H1 (cell line): Measurements from ENCODE around the gene SOX13. TPM values are rescaled to one million over a fixed set of nuclear protein-coding genes. Genes with fewer than 3 reads are reported as not detected.

Experiments used
- ATF2 ChIP-seq: IDR thresholded peaks from 2 replicates; pipeline ENCODE4 v1.6.1; 2012; ENCODE audit warnings: low read length, inconsistent platforms
- CHD7 ChIP-seq: fragments of 300-600 bp; sonication (generic); IDR thresholded peaks from 2 replicates; pipeline ENCODE4 v1.7.1; 2012; ENCODE audit warnings: low read length, moderate library complexity, mild to moderate bottlenecking, inconsistent platforms; ENCODE audit not compliant: insufficient replicate concordance
- GTF2F1 ChIP-seq: IDR thresholded peaks from 2 replicates; pipeline ENCODE4 v1.6.1; 2012; ENCODE audit warnings: low read depth, low read length, improper control_type of control experiment, borderline replicate concordance
- MAX ChIP-seq: IDR thresholded peaks from 2 replicates; pipeline ENCODE4 v1.6.1; 2012; ENCODE audit warnings: inconsistent platforms
- POU5F1 ChIP-seq: IDR thresholded peaks from 2 replicates; pipeline ENCODE4 v1.6.1; 2011; ENCODE audit warnings: low read depth, mild to moderate bottlenecking, low read length, moderate library complexity
- polyA plus RNA-seq, 7 experiments: library from polyadenylated mRNA; depleted of rRNA in 3 of 7; stranded (reverse) in 5 of 7; unstranded in 2 of 7; fragments of >200 nt in 5 of 7; fragments of 200-250 nt in 2 of 7; gene quantifications; 1 replicate in 5 of 7; 2 replicates in 1 of 7; 4 replicates in 1 of 7; pipeline versions ENCODE4 v1.2.1 to v1.2.3, GENCODE V29; 2011 to 2013; ENCODE audit warnings: missing spikeins in 2 of 7, mixed read lengths in 2 of 7
- total RNA-seq: library from RNA; stranded (reverse); fragmentation: NEBNext Ultra II Directional; extraction: Animal tissue kit (Norgen Biotek cat#: 25700); gene quantifications from 2 replicates; pipeline ENCODE4 v1.2.1, GENCODE V29; 2021

SOX13 gene
- total and polyA plus RNA-seq, 2 of the 8 experiments (the other 6 are each of a cell fraction or from before 2014, with no cell fraction given): 113 to 173 TPM

GRCh38 chr1:204177133-204177532 lies 104.2 kb downstream of the SOX13 start (continued):
- TF ChIP-seq POU5F1 (no peak), GTF2F1 (no peak), MAX (no peak), CHD7 (no peak), ATF2 (no peak)
- TF ChIP-seq, all 59 proteins: peak for 0
